GM12878 (cell line): ENCODE measurements around the gene TRPT1. TPM values are rescaled to one million over a fixed set of nuclear protein-coding genes. Genes with fewer than 3 reads are reported as not detected.

Source experiments
- ATAC-seq: fragments of 200-7000 bp; cut with Tn5 transposase; 3 replicates; pipeline ENCODE4 v1.9.1; 2020; ENCODE audit warnings: mild to moderate bottlenecking, moderate library complexity
- BruUV-seq: library from RNA; stranded (reverse); fragments of 400-500 nt; replicated peaks from 2 replicates; lab custom pipeline; 2021; lab: Mats Ljungman, UMichigan
- CTCF ChIA-PET: fragments of 300-600 bp; sonication (Branson Sonifier 250); formaldehyde crosslinking; extraction: SDS; loops from one replicate; lab custom pipeline; 2021; ENCODE audit warnings: inconsistent platforms; lab: Yijun Ruan, JAX
- POLR2A ChIA-PET: fragments of 350-600 bp; formaldehyde crosslinking; extraction: SDS; loops from one replicate; lab custom pipeline; 2021; ENCODE audit warnings: inconsistent platforms; lab: Charles Lee
- RAD21 ChIA-PET: fragments of 300-600 bp; sonication (Branson Sonifier 250); formaldehyde crosslinking; loops from one replicate; lab custom pipeline; 2023; ENCODE audit warnings: antibody characterized with exemption; ENCODE audit not compliant: unreplicated experiment; lab: Charles Lee
- SMC1A ChIA-PET: fragments of 300-600 bp; sonication (Branson Sonifier 250); formaldehyde crosslinking; loops from one replicate; lab custom pipeline; 2023; ENCODE audit not compliant: unreplicated experiment, uncharacterized antibody; lab: Charles Lee
- DNase-seq: peaks from one replicate; pipeline ENCODE4 v3.0.0-alpha.2; 2011; ENCODE audit warnings: low read depth, low spot score
- FAIRE-seq: peaks from 3 replicates; lab custom pipeline; 2011; peaks lifted over from hg19 to GRCh38; lab: Jason Lieb, UNC
- H2AFZ ChIP-seq: 2 replicates; pipeline ENCODE4 v1.6.0; 2011; ENCODE audit warnings: low read depth, low read length, control low read depth; ENCODE audit not compliant: control insufficient read depth
- H3K27ac ChIP-seq: 2 replicates; pipeline ENCODE4 v1.5.1; 2011; ENCODE audit warnings: control low read depth; ENCODE audit not compliant: control insufficient read depth, insufficient read depth
- H3K27me3 ChIP-seq, 2 experiments: replicated peaks in 1 of 2; 2 replicates each; pipeline versions ENCODE4 v1.6.0 to v1.6.1; 2011; ENCODE audit warnings: low read length in 1 of 2; ENCODE audit not compliant: control insufficient read depth in 2 of 2, insufficient read depth in 2 of 2
- H3K36me3 ChIP-seq, 2 experiments: 2 replicates each; pipeline ENCODE4 v1.5.1; 2011; ENCODE audit warnings: low read length in 1 of 2; ENCODE audit not compliant: control insufficient read depth in 2 of 2, insufficient read depth in 2 of 2
- H3K4me1 ChIP-seq: 2 replicates; pipeline ENCODE4 v1.6.1; 2011; ENCODE audit warnings: mild to moderate bottlenecking, low read length, moderate library complexity, mixed read lengths; ENCODE audit not compliant: control insufficient read depth, insufficient read depth
- H3K4me2 ChIP-seq: 2 replicates; pipeline ENCODE4 v1.6.0; 2011; ENCODE audit warnings: control low read depth; ENCODE audit not compliant: control insufficient read depth, insufficient read depth
- H3K4me3 ChIP-seq: fragments of 200-600 bp; sonication (generic); 2 replicates; pipeline ENCODE4 v1.5.1; 2016
- H3K79me2 ChIP-seq: 2 replicates; pipeline ENCODE4 v1.6.0; 2011; ENCODE audit warnings: low read length; ENCODE audit not compliant: control insufficient read depth, insufficient read depth
- H3K9ac ChIP-seq: 2 replicates; pipeline ENCODE4 v1.8.0; 2011; ENCODE audit warnings: low read length, control low read depth, mixed read lengths; ENCODE audit not compliant: control insufficient read depth, insufficient read depth
- H3K9me3 ChIP-seq: replicated peaks from 3 replicates; pipeline ENCODE4 v1.5.1; 2011; ENCODE audit warnings: mild to moderate bottlenecking, low read length; ENCODE audit not compliant: control insufficient read depth, insufficient read depth
- H4K20me1 ChIP-seq: 2 replicates; pipeline ENCODE4 v1.6.0; 2011; ENCODE audit not compliant: control insufficient read depth, insufficient read depth
- EGR1 ChIP-seq, 2 experiments: IDR thresholded peaks; 1 replicate in 1 of 2; 2 replicates in 1 of 2; pipeline ENCODE4 v1.6.1; 2011 to 2012; ENCODE audit warnings: low read depth in 2 of 2, low read length in 2 of 2, borderline replicate concordance in 1 of 2, mild to moderate bottlenecking in 1 of 2, moderate library complexity in 1 of 2
- PKNOX1 ChIP-seq: fragments of 450-650 bp; IDR thresholded peaks from 2 replicates; pipeline ENCODE4 v1.6.1; 2016; ENCODE audit warnings: mild to moderate bottlenecking
- RAD51 ChIP-seq: fragments of 450-650 bp; IDR thresholded peaks from 2 replicates; pipeline ENCODE4 v1.6.1; 2016; ENCODE audit warnings: moderate library complexity, mild to moderate bottlenecking, inconsistent platforms
- SIN3A ChIP-seq: IDR thresholded peaks from 2 replicates; pipeline ENCODE4 v1.6.1; 2012; ENCODE audit warnings: low read depth, low read length, improper control_type of control experiment
- USF1 ChIP-seq: IDR thresholded peaks from 2 replicates; pipeline ENCODE4 v1.6.1; 2011; ENCODE audit warnings: borderline replicate concordance, low read depth, mild to moderate bottlenecking, moderate library complexity, mixed read lengths, low read length; ENCODE audit not compliant: insufficient read depth; ENCODE audit errors: extremely low read length
- ZBTB4 ChIP-seq: fragments of 450-650 bp; formaldehyde crosslinking; IDR thresholded peaks from 2 replicates; pipeline ENCODE4 v1.4.0; 2022; ENCODE audit warnings: mild to moderate bottlenecking, moderate library complexity
- ZBTB40 ChIP-seq: fragments of 450-650 bp; IDR thresholded peaks from 2 replicates; pipeline ENCODE4 v1.6.1; 2016; ENCODE audit warnings: mild to moderate bottlenecking, moderate library complexity, borderline replicate concordance
- WGBS: methylation state at CpG from one replicate; pipeline ENCODE4 v1.1.6; 2016; ENCODE audit warnings: low lambda C conversion rate; ENCODE audit not compliant: insufficient replicate concordance, insufficient coverage; ENCODE audit errors: missing lambda C conversion rate; 5-methylcytosine and 5-hydroxymethylcytosine counted together
- in situ Hi-C: fragments of 300-500 bp; cut with MboI; formaldehyde crosslinking; loops from 9 replicates; pipeline ENCODE4 v1.14.3; 2018; ENCODE audit warnings: mixed read lengths
- intact Hi-C: fragments of 100-400 bp; cut with micrococcal nuclease; formaldehyde crosslinking; loops from one replicate; pipeline ENCODE4 v1.14.2; 2022; ENCODE audit not compliant: unreplicated experiment
- polyA plus RNA-seq, 11 experiments: library from polyadenylated mRNA; depleted of rRNA in 4 of 11; unstranded in 6 of 11; stranded (reverse) in 5 of 11; fragments of >200 nt; fragmentation: Nextera tagmentation in 4 of 11; fragmentation: Illumina TruSeq in 1 of 11; extraction: Ambion mirVana in 4 of 11; extraction: Trizol in 1 of 11; gene quantifications; 1 replicate in 1 of 11; 2 replicates in 10 of 11; pipeline versions ENCODE4 v1.2.1 to v1.2.3, GENCODE V29; 2011 to 2016; ENCODE audit warnings: inconsistent platforms in 2 of 11, missing spikeins in 2 of 11, low read depth in 1 of 11
- total RNA-seq, 4 experiments: library from RNA; depleted of rRNA in 3 of 4; stranded (reverse); fragments of >200 nt in 3 of 4; fragmentation: Illumina TruSeq in 1 of 4; extraction: Trizol in 1 of 4; gene quantifications; 2 replicates each; pipeline versions ENCODE4 v1.2.1 to v1.2.3, GENCODE V29; 2013 to 2021

TRPT1 gene
- total and polyA plus RNA-seq, 10 of the 15 experiments (the other 5 are each of a cell fraction or from before 2014, with no cell fraction given) = 7.1 to 63.0 (median 31.4) TPM

- ChIA-PET SMC1A (interaction anchor here (1.1 to 5.4 kb wide), 4 partner anchors 9 to 21 kb away, joined by 3 to 56 read pairs (median 6); partner anchors contain the start of genes FERMT3 and FKBP2), RAD21 (interaction anchor here (1.5 to 3.3 kb wide), 4 partner anchors 11 to 23 kb away, joined by 3 to 34 read pairs (median 9); partner anchors contain the start of genes FERMT3 and FKBP2), CTCF (interaction anchor here (0.6 to 5.0 kb wide), 5 partner anchors 11 to 76 kb away, joined by 3 to 59 read pairs (median 4); partner anchors contain the start of gene FERMT3), POLR2A (interaction anchor here (1.1 to 9.7 kb wide), 11 partner anchors 10 to 90 kb away, joined by 3 to 85 read pairs (median 6); partner anchors contain the start of genes BAD, FERMT3, FKBP2 and PPP1R14B)
- H3K36me3 ChIP-seq = peaks cover 9% of the 10 kb centered on the region in 2 experiments
- DNase-seq (no peak), FAIRE-seq (no peak), ATAC-seq (no peak)
- no TSS peak for BruUV-seq
- peaks cover 27% of the 10 kb centered on the region for H3K4me1 ChIP-seq
- no peaks in the 10 kb centered on the region for H3K27me3 ChIP-seq
- WGBS = 50% methylated on average over 2 of the region's 3 CpGs
- H3K9me3 ChIP-seq = no peaks in the 10 kb centered on the region
- no peak for TF ChIP-seq ZBTB4
- no peak for TF ChIP-seq RAD51
- TF ChIP-seq ZBTB40 = no peak
- no peak for TF ChIP-seq USF1
- TF ChIP-seq PKNOX1 = no peak
- TF ChIP-seq SIN3A = no peak
- TF ChIP-seq EGR1 (IDR thresholded peaks at IDR 0.05; ENCODE audit: borderline replicate concordance in 1 of 2, low read depth in 2 of 2, low read length in 2 of 2) = no peak
- peak overlapping the region; percentile 96 for H3K27ac ChIP-seq
- peaks cover 38% of the 10 kb centered on the region for H3K79me2 ChIP-seq
- in situ Hi-C loops (loop anchor here (25.0 kb wide), 1 partner anchor 1635 kb away; the partner anchor contains the start of genes CFL1, EFEMP2 and MUS81), intact Hi-C loops (no loop called here)
- H3K4me3 ChIP-seq = peak overlapping the region; percentile 90
- peak overlapping the region; percentile 98 for H3K4me2 ChIP-seq
- no peaks in the 10 kb centered on the region for H4K20me1 ChIP-seq
- H2AFZ ChIP-seq = no peak overlapping the region
- H3K9ac ChIP-seq = peak overlapping the region; percentile 98
These were observed 1.5 kb upstream of the TRPT1 start for GRCh38 chr11:64227405-64227956.
